Keratinocyte (primary cell): ENCODE results near the gene TVP23C. TPM values are rescaled to one million over a fixed set of nuclear protein-coding genes. Genes with fewer than 3 reads are reported as not detected.

Experiments used
- DNase-seq: peaks from one replicate; pipeline ENCODE4 v3.0.0-alpha.2; 2011; ENCODE audit warnings: low read depth, missing footprints, low spot score
- FAIRE-seq: peaks from 2 replicates; lab custom pipeline; 2011; peaks lifted over from hg19 to GRCh38; lab: Jason Lieb, UNC
- H2AFZ ChIP-seq: 2 replicates; pipeline ENCODE4 v1.6.0; 2012; ENCODE audit warnings: low read length, control low read depth, inconsistent platforms; ENCODE audit not compliant: control insufficient read depth
- H3K27ac ChIP-seq: 2 replicates; pipeline ENCODE4 v1.5.1; 2011; ENCODE audit warnings: low read length; ENCODE audit not compliant: control insufficient read depth, insufficient read depth
- H3K27me3 ChIP-seq: 3 replicates; pipeline ENCODE4 v1.6.0; 2011; ENCODE audit warnings: low read length; ENCODE audit not compliant: control insufficient read depth, insufficient read depth; ENCODE audit errors: extremely low read depth
- H3K36me3 ChIP-seq, 2 experiments: 2 replicates in 1 of 2; 3 replicates in 1 of 2; pipeline ENCODE4 v1.5.1; 2011; ENCODE audit warnings: low read length in 2 of 2, mild to moderate bottlenecking in 1 of 2; ENCODE audit not compliant: control insufficient read depth in 2 of 2, insufficient read depth in 2 of 2; ENCODE audit errors: extremely low read depth in 1 of 2
- H3K4me1 ChIP-seq: 3 replicates; pipeline ENCODE4 v1.5.1; 2011; ENCODE audit warnings: low read length; ENCODE audit not compliant: control insufficient read depth, insufficient read depth; ENCODE audit errors: extremely low read depth
- H3K4me2 ChIP-seq: 3 replicates; pipeline ENCODE4 v1.6.0; 2011; ENCODE audit warnings: low read depth, low read length; ENCODE audit not compliant: control insufficient read depth, insufficient read depth; ENCODE audit errors: extremely low read depth
- H3K4me3 ChIP-seq, 3 experiments: fragments of 200-600 bp in 1 of 3; sonication (generic) in 1 of 3; 2 replicates in 2 of 3; 3 replicates in 1 of 3; pipeline ENCODE4 v1.5.1; 2011 to 2016; ENCODE audit warnings: low read length in 3 of 3, mild to moderate bottlenecking in 3 of 3, control low read depth in 2 of 3, inconsistent platforms in 1 of 3, low read depth in 1 of 3, mixed read lengths in 1 of 3, mixed run types in 1 of 3, moderate library complexity in 1 of 3; ENCODE audit not compliant: control insufficient read depth in 2 of 3, insufficient read depth in 2 of 3; ENCODE audit errors: extremely low read depth in 1 of 3
- H3K79me2 ChIP-seq: 2 replicates; pipeline ENCODE4 v1.6.0; 2012; ENCODE audit warnings: low read length; ENCODE audit not compliant: control insufficient read depth, insufficient read depth
- H3K9ac ChIP-seq: 3 replicates; pipeline ENCODE4 v1.6.0; 2011; ENCODE audit warnings: low read length; ENCODE audit not compliant: control insufficient read depth, insufficient read depth; ENCODE audit errors: extremely low read depth
- H3K9me1 ChIP-seq: 3 replicates; pipeline ENCODE4 v1.6.0; 2011; ENCODE audit warnings: low read length; ENCODE audit not compliant: control insufficient read depth, insufficient read depth; ENCODE audit errors: extremely low read depth
- H3K9me3 ChIP-seq: 2 replicates; pipeline ENCODE4 v1.5.1; 2012; ENCODE audit warnings: low read depth, low read length; ENCODE audit not compliant: control insufficient read depth
- H4K20me1 ChIP-seq: 3 replicates; pipeline ENCODE4 v1.6.0; 2011; ENCODE audit warnings: low read length; ENCODE audit not compliant: control insufficient read depth, insufficient read depth; ENCODE audit errors: extremely low read depth
- EZH2 ChIP-seq: IDR thresholded peaks from one replicate; pipeline ENCODE4 v1.6.1; 2012; ENCODE audit warnings: inconsistent platforms, mild to moderate bottlenecking, low read length, moderate library complexity
- dilution Hi-C: fragments of 300-500 bp; cut with MboI; formaldehyde crosslinking; loops from one replicate; pipeline ENCODE4 v1.7.0; 2020; ENCODE audit warnings: low sequenced_read_pairs; ENCODE audit not compliant: extremely low pct_ligation_motif_present
- polyA plus RNA-seq, 5 experiments: library from polyadenylated mRNA; depleted of rRNA in 3 of 5; stranded (reverse) in 3 of 5; stranded (forward) in 1 of 5; unstranded in 1 of 5; fragments of >200 nt; gene quantifications; 1 replicate in 1 of 5; 2 replicates in 3 of 5; 3 replicates in 1 of 5; pipeline versions ENCODE4 v1.2.1 to v1.2.3, GENCODE V29; 2011 to 2012; ENCODE audit warnings: missing spikeins in 2 of 5, low read depth in 1 of 5, low replicate concordance in 1 of 5
- small RNA-seq, 3 experiments: library from RNA; depleted of rRNA; stranded (forward); fragments of <200 nt; gene quantifications; one replicate each; pipeline ENCODE3, GENCODE V24; 2012; ENCODE audit warnings: low read depth in 3 of 3, low replicate concordance in 1 of 3; ENCODE audit not compliant: insufficient read length in 3 of 3
- TF ChIP-seq, protein P1 (sequence below), 3 experiments: IDR thresholded peaks in 1 of 3; conservative IDR thresholded peaks in 1 of 3; optimal IDR thresholded peaks in 1 of 3; 2 replicates in 2 of 3; 3 replicates in 1 of 3; pipeline versions ENCODE3 to v1.5.1; 2011; ENCODE audit warnings: low read length in 3 of 3, mild to moderate bottlenecking in 3 of 3, moderate library complexity in 2 of 3, control low read depth in 1 of 3, inconsistent platforms in 1 of 3; ENCODE audit not compliant: insufficient read depth in 2 of 3; ENCODE audit errors: extremely low read depth in 1 of 3

Gene TVP23C
- polyA plus RNA-seq, 1 donor (not counting 4 experiments of a cell fraction or from before 2014, with no cell fraction given): 5.7 TPM

DNA sequence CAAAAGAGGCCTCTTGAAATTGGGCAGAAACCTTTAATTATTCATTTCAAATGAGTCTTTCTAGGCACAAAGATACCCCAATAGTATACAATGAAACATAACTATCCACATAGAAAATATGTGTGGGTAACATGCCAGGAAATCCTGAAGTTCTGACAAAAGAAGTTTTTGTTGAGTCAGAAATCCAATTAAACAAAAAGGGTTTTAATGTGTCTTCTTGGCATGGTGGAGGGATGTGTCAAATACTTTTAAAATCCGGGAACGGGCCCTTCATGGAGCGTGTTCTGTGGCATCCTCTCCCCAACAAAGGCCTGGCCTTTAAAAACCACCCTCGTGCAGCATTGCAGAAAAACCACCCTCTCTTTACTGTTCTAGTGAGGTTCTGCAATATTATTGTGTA lies 110.0 kb downstream of the TVP23C start:
- no peak overlapping the region for H3K4me2 ChIP-seq
- dilution Hi-C loops: no loop called here
- DNase-seq: no peak
- H3K27me3 ChIP-seq: no peaks in the 10 kb centered on the region
- H3K9me1 ChIP-seq: no peaks in the 10 kb centered on the region
- peaks cover 0 to 1% of the 10 kb centered on the region in 2 experiments for H3K36me3 ChIP-seq
- H4K20me1 ChIP-seq: no peaks in the 10 kb centered on the region
- no peak overlapping the region for H3K4me3 ChIP-seq
- no peak overlapping the region for H3K9ac ChIP-seq
- H3K4me1 ChIP-seq: no peaks in the 10 kb centered on the region
- no peak overlapping the region for H3K27ac ChIP-seq
- TF ChIP-seq EZH2: no peak
- TF ChIP-seq, protein P1, sequence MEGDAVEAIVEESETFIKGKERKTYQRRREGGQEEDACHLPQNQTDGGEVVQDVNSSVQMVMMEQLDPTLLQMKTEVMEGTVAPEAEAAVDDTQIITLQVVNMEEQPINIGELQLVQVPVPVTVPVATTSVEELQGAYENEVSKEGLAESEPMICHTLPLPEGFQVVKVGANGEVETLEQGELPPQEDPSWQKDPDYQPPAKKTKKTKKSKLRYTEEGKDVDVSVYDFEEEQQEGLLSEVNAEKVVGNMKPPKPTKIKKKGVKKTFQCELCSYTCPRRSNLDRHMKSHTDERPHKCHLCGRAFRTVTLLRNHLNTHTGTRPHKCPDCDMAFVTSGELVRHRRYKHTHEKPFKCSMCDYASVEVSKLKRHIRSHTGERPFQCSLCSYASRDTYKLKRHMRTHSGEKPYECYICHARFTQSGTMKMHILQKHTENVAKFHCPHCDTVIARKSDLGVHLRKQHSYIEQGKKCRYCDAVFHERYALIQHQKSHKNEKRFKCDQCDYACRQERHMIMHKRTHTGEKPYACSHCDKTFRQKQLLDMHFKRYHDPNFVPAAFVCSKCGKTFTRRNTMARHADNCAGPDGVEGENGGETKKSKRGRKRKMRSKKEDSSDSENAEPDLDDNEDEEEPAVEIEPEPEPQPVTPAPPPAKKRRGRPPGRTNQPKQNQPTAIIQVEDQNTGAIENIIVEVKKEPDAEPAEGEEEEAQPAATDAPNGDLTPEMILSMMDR (optimal IDR thresholded peaks at IDR 0.05 in 1 of 3, IDR thresholded peaks at IDR 0.05 in 1 of 3, conservative IDR thresholded peaks at IDR 0.05 in 1 of 3; ENCODE audit: extremely low read depth in 1 of 3, insufficient read depth in 2 of 3, low read length in 3 of 3): no peak
- no peak for FAIRE-seq
- H3K79me2 ChIP-seq: no peaks in the 10 kb centered on the region
- H2AFZ ChIP-seq: no peak overlapping the region
- H3K9me3 ChIP-seq: no peaks in the 10 kb centered on the region

DNA sequence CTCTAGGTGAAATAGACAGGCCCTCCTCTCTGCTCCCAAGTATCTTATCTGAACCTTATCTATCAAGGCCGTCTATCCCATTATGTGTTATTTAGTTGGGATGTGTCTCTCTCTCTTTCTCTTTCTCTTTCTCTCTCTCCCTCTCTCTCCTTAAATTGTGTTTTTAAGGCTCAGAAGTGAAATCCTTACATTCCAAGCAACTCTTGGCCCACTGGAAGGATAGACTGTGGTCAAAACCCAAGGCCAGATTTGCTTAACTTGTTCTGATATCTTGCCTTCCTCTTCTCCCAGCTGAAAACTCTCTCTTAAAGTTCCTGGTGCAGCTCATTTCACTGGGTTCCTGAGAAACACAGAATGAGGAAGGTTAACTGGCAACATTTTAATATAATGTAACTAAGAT lies 110.5 kb downstream of the TVP23C start:
- DNase-seq (no peak), FAIRE-seq (no peak)
- TF ChIP-seq EZH2: no peak
- TF ChIP-seq, protein P1 (optimal IDR thresholded peaks at IDR 0.05 in 1 of 3, IDR thresholded peaks at IDR 0.05 in 1 of 3, conservative IDR thresholded peaks at IDR 0.05 in 1 of 3; ENCODE audit: extremely low read depth in 1 of 3, insufficient read depth in 2 of 3, low read length in 3 of 3): no peak
- Histone ChIP-seq H3K4me1 (no peaks in the 10 kb centered on the region), H2AFZ (no peak overlapping the region), H3K4me2 (no peak overlapping the region), H4K20me1 (no peaks in the 10 kb centered on the region), H3K27ac (no peak overlapping the region), H3K27me3 (no peaks in the 10 kb centered on the region), H3K9me3 (no peaks in the 10 kb centered on the region), H3K36me3 (peaks cover 0 to 1% of the 10 kb centered on the region in 2 experiments), H3K4me3 (no peak overlapping the region), H3K79me2 (no peaks in the 10 kb centered on the region), H3K9me1 (no peaks in the 10 kb centered on the region), H3K9ac (no peak overlapping the region)
- dilution Hi-C loops: no loop called here

Small RNAs within 50 kb of the gene (small RNA-seq; reads per million reads assigned to genes)
- gene AC005838.1 (0 reads per million in 3 experiments), gene RF00090 (0 reads per million in 3 experiments)

Other genes starting within 250 kb of the TVP23C start
- 0.12 to 0.19 TPM (median 0.16 TPM) in 3 replicates for gene TEKT3, start 221.9 kb downstream of the TVP23C start, polyA plus RNA-seq
- gene CDRT4, start 95.9 kb downstream of the TVP23C start, polyA plus RNA-seq: 0.79 to 1.2 TPM (median 0.93 TPM) in 3 replicates
- gene FBXW10B, start 56.2 kb upstream of the TVP23C start, polyA plus RNA-seq: 2.8 to 5.0 TPM (median 4.4 TPM) in 3 replicates
- 62.3 to 81.3 TPM (median 78.1 TPM) in 3 replicates for gene TRIM16, start 120.8 kb upstream of the TVP23C start, polyA plus RNA-seq
- 12.3 to 32.3 TPM (median 19.5 TPM) in 3 replicates for gene ZNF286A, start 136.3 kb upstream of the TVP23C start, polyA plus RNA-seq
- gene TBC1D26, start 168.8 kb upstream of the TVP23C start, polyA plus RNA-seq: 0.08 TPM in 1 of 3 replicates, not detected in the others